NCI-H460 (cell line): Measurements from ENCODE around the gene DNM3. TPM values are rescaled to one million over a fixed set of nuclear protein-coding genes. Genes with fewer than 3 reads are reported as not detected.

Experiments used
- DNase-seq: peaks from one replicate; pipeline ENCODE4 v3.0.0-alpha.2; 2016; ENCODE audit warnings: low read depth; ENCODE audit errors: extremely low read depth
- total RNA-seq: library from RNA; depleted of rRNA; stranded (reverse); fragments of >200 nt; shearing (Covaris generic); gene quantifications from 2 replicates; pipeline ENCODE4 v1.2.3, GENCODE V29; 2014

The DNM3 gene
- total RNA-seq, 1 experiment from 2014 or later = 0.27 TPM

DNA sequence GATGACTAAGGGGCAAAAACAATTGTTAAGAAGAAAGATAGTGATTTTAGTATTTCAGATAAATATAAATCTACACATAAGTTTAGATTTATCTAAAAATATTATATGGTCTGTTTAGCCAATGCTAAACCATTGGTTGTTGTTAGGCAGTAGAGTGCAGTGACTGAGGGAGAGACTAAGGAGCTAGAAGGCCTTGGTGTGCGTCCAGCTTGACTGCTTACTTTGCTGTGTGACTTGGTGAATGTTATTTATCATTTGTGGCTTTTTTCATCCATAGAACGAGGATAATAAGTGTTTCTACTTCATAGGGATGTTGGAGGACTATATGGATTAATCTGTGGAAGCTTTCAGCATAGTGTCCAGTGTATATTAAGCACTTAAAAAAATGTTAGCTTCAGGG is 314.5 kb downstream of the DNM3 start:
- DNase-seq = no peak

DNA sequence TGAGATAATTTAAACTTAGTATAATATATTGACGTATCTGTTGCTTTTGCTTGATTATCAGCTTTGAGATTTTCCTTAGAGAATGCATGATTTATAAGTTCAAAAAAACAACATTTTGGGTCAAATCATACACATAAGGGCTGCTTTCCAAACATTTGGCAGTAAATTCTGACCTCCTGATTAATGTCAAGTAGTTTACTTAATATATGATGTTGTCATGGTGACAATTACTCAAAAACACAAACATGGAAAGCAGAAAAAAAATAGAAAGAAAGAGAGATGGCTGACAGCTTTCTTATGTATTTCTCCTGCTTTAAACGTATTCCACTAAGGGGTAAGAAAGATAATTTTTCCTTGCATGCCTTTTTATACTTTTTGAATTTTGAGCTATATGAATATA is 320.9 kb downstream of the DNM3 start:
- DNase-seq = no peak

DNA sequence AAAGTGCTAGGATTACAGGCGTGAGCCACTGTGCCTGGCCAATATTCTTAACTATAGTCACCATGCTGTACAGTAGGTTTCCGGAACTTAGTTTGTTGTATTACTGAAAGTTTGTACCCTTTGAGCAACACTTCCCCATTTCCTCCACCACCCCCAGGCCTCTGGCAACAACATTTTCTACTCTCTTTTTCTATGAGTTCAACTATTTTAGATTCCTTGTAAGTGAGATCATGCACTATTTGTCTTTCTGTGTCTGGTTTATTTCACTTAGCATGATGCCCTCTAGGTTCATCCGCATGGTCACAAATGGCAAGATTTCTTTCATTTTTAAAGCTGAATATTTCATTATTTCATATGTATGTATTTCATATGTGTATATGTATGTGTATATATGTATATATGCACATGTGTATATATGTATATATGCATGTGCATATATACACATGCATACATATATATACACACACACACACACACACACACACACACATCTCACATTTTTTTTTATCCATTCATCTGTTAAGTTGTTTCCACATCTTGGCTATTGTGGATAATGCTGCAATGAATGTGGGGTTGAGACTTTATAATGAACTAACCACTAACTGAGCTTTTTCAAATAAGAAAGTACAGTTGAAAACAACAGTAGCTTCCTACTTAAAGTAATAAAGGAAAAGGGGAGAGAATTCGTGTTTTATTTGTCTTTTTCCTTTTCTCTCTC is 322.4 kb downstream of the DNM3 start:
- no peak for DNase-seq

DNA sequence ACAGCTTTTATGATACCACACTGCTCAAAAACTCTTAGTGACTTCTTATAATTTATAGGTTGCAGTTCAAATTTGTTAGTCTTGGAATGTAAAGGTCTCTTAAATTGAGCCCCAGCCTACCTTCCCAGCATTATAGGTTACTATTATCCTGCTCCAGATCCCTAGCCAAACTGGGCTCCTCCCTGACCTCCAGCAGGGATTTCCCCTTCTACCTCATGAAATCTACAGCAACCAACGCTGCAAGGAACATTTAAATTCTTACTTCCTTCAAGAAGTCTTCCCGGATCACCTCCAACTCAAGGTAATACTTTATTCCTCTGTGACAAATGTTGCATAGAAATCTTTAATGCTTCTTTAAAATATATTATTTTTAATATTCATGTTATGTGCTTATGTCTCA is 324.1 kb downstream of the DNM3 start:
- DNase-seq = no peak

DNA sequence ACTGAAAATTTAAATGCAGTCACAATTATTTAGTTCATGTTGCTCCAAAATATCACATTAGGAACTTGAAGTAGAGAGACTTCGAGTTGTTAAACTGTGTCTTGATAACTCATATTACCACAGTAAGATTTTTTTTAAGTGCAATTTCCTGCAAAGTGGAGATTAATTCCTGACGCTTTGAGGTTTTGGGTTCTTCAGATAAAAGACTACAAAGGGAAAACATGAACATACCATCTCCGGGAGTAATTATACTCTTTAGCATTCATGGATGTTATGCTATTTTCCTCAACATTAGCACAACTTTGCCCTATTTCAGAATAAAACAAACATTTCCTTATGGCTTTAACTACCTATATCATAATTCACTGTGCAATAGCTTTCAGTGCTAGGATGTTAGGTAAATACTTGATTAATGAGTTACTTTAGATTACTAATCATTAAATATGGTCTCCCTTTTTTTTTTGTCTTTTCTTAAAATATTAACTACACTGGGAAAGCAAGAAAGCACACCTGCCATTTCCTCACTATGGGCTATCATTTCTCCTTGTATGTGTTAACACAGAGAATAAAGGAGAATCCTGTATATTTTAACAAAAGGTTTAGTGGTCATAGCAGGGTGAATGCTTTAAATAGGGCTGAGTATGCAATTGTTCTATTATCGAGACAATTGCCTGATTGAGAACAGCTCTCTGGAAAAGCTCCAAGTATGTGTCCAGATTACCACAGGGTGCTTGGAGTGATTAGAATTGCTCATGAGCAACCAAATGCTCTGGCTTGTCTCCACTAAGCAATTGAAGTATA is 326.7 kb downstream of the DNM3 start:
- no peak for DNase-seq

DNA sequence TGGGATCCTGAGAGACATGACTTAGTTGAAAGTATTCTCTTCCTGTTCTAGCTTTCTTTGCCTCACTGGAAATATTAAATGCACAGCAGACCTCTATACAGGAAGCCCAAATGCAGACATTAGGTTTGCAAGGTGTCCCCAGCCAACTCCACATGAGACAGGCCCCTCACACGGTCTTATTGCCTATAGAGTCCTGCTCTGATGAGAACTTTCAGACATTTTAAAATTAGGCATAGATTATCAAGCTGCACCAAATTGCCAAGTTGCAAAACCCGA is 327.2 kb downstream of the DNM3 start:
- DNase-seq = no peak

DNA sequence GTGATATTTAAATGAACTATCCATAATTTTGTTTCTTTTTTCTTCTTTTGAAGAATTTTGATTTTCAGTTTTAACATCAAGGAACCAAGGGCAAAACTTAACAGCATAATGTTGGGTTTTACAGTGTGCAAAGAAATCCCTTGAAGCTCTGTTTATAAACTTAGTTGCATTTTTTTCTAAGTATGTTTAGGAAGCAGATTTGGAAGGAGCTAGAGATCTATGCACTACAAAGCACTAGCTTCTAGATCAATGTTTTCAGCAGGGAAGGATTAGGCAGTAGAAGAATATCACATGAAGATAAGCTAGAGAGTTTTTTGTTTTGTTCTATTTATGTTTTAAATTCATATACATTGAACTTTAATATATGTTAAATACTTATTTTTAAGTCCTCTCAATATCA is 328.5 kb downstream of the DNM3 start:
- no peak for DNase-seq

DNA sequence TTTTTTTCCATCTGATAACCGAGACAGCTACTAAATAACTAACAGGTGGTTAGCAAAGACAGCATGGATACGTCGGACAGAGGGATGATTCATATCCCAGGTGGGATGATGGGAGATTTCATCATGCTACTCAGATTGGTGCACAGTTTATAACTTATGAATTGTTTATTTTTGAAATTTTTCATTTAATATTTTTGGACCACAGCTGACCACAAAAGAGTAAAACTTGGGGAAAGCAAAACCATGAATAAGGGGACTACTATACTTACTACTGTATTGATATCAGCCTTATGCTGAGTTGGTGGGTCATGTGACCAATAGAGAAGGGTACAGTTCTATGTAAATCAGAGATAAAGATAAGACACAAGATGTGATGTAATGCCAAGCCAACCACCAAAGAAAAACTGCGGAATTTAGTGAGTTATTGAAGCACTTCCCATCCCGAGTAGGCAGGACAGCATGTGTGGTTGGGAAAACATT is 331.1 kb downstream of the DNM3 start:
- DNase-seq = no peak

DNA sequence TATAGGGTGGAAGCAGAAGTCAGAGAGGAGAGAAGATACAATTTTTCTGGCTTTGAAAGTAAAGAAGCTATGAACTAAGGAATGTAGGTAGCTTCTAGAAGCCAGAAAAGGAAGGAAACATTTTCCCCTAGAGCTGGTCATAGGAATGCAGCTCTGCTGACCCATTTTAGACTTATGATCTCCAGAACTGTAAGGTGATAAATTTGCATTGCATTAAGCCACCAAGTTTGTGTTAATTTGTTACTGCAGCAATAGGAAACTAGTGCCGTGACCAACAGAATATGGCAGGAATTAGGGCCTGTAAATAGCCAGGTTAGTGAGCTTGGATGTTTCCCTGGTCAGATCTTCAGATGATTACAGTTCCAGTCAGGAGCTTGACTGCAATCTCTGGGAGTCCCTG is 334.9 kb downstream of the DNM3 start:
- no peak for DNase-seq

DNA sequence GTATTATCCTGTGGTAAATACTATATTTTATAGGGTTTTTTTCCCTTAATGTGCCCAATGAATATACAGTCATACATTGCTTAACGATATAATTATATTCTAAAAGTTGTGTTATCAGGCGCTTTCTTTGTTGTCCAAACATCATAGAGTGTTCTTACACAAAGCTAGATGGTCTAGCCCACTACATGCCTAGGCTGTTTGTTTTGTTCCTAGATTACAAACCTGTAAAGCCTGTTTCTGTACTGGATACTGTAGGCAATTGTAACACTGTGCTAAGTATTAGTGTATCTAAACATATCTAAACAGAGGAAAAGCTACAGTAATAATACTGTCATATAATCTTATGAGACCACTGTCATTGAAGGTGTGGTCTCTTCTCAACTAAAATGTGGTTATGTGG is 336.6 kb downstream of the DNM3 start:
- no peak for DNase-seq

DNA sequence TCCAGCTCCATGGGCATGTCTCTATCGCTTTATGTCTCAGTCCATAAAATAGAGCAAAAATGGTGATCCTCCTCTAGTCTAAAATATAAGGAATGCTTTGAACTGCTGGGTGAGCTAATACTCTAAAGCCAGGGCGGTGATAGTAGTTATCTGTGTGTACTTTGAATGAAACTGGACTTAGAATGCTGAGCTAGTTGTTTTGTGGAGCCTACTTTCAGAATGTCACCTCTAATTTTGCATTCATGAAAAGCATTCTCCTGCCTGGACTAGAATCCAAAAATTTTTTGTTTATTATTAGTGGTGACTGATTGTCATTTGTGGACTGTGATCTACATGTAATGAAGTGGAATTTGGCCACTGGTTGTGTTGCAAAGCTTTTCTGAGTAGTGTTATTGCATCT is 337.6 kb downstream of the DNM3 start:
- no peak for DNase-seq

DNA sequence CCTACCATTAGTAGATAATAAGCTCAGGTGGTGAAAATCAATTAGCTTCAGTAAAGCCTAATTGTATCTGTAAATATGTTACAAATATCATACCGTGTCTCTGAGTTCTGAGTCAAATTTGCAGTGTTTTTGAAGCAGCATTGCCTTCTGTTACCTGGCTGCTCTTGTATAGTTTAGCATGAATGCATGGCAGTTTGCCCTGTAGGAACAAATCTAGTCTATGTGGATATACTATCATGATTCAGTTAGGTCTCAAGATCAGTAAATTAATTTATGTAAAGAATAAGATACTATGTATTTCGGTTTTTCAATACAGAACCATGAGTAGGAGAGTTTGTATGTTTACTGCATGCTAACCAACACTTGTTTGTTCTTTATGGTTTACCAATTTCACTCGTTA is 338.6 kb downstream of the DNM3 start:
- no peak for DNase-seq

DNA sequence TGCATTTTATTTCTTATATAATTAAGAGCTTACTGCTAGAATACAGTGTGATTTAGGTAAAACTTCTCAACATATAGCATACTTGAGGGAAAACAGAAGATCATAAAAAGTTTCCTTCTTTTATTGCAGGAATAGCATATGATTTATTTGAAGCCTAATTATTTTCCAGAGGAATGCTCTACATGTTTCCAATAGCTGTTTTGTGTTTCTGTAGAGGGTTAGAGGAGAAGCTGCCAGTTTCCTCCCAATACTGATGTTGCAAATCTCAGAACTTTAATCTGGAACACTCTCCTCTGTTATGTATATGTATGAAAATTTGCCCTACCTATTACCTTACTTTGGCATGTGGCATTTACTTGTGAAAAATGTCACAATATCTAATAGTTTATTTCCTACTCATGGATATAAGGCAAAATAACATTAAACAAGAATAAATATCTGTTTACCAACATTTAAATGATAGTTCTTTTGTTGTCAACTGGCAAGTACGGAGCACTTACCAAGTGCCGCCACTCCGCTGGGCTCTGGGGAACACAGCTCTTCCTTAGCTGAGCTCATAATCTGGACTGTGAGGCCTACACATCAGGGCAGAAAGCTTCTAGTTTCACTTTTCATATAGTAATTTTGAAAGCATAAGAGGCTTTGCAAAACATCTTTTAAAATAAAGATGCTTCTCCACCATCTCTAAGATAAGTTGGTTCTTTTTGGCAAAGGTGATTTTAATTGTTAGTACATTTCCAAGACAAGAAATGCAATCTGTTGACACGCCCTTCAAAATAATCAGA is 339.4 kb downstream of the DNM3 start:
- peak; percentile 27 for DNase-seq

DNA sequence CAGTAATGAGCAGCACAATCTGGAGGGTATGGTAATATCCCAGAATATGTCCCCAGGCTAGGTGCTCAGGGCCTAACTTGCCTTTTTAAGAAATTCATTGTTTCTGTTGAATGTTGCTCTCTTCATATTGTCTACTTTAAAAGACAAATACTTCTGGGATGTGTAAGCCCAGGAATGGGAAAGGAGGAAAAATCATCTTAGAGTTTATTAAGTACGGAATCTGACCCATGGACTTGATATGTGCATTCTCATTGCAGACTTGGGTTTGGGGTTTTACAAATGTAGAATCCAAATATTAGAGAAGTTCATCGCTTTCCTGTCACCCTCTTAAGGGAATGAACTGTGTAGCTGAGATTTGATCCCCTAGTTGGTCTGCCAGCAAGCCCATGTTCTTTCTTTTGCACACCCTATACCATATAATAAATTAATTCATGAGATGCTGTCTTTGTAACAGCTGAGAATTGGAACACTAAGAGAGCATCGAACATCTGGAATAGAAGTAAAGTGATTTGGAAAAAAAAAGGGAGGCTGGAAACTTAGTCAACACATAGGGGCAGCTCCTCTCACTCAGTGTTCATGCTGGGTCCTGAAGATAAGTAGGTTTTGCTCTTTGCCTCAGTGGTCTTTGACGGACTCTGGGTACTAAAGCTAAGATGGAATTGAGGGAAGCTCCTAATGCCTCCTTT is 343.4 kb downstream of the DNM3 start:
- DNase-seq = no peak

DNA sequence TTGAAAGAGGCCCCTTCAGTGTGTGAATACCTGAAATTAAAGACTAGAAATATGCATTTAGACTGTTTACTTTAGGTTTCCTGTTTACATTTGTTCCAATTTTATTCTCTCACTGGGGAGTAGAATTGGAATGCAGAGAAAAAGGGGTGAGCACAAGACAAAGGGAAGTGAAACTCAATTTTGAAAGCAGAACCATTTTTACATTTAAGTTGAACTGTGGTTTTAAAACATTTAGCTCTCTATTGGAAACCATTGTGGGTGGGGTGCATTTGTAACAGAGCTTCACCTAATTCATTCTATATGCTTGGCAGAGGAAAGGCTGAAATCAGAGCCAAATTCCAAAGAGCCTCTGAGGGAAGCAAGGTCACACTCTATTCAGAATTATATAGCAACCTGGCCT is 343.9 kb downstream of the DNM3 start:
- no peak for DNase-seq

DNA sequence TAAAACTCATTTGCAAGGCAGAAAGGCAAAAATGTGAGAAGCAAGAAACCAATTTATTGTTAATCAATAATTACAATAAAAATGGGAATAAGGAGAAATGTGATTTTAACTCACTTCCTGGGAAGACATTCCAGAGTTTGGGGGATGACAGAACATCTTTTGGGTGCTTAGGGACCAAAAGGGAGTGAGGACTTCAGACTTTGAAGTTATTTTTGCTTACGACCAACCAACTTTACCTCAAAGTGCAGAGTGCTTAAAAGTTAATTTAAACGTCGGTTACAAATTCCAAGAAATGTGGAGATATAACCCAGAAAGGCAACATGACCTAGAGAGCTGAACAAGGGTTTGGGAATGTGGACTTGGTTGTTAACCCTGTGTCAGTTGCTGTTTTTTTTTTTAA is 344.7 kb downstream of the DNM3 start:
- no peak for DNase-seq

DNA sequence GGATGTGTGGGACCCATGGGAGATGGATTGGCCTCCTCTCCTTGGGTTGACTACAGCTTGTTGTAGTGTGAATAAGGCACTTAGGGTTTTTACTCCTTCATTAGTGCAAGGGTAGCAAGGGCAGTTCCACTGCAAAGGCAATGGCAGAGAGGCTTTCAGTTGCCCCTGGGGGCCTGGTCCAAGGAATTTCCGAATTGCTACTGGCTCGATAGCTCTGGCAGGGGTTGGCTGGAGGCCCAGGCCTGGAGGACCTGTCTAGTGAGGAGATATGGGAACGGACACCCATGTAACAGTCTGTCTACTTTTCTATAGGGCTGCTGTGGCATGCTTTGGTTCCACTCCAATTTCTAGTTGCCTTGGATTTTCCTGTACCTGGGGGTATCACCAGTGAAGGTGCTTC is 360.3 kb downstream of the DNM3 start:
- DNase-seq = no peak

DNA sequence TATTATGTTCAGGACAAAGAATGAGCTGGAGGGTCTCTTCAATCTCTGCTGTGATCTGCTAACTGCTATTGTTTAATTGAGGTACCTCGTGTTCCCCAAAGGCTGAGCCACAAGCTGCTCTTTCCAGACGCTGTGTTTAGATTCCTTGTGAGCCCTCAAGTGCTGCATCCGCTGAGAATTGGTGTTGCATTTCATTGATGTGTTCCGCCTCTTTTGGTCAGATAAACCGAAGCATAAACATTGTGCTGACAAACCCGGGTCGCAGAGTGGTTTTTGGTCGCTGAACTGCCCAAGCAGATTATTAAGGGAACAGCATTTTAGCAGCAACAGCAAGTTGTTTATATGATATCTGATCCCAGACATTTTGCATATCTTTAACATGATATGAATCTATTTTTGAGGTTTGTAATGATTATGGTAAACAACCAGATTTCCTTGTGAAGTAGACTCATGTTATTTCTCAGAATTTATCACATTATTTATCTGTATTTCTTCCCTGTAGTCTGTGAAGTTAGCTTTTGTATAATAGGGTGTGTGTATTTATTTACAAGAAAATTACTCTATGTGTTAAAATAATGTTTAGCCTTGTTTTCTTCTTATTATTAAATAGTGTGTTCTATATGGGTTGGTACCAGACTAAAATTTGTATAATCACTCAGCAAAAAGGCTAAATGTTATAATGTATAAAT is 362.0 kb downstream of the DNM3 start:
- DNase-seq = no peak

DNA sequence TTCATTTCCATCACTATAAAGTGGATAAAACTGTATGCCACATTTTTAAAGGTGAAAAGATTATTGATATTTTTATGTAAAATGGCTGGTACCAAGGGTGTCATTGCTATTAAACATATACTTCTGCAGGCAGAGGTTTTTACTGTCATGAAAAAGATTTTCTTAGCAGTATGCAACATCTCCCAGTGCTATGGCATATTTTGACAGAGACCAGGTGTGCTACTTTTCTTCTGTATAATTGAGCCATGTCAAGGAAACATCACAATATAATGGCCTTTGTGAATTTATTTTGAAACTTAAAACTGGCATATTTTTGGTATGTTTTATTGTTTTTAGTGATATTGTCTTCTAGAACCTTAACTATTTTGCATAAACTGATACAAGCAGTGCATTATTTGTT is 362.6 kb downstream of the DNM3 start:
- DNase-seq = no peak

DNA sequence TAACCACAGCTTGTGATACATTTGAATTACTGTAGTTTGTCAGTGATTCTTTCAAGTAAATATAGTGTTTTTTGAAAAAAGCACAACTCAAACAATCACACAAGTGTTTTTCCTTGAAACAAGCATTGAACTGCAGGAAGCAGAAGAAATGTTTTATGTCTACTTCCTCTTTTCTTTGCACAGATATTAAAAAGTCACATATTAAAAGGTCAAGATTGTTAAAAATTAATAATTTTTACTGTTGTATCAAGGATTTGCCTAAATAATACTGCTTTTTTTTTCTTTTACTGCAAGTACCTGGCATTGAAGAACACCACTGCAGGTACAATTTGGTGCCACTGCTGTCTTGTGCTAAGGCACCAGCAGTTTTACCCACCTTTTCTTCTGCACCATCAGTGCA is 365.0 kb downstream of the DNM3 start:
- no peak for DNase-seq

DNA sequence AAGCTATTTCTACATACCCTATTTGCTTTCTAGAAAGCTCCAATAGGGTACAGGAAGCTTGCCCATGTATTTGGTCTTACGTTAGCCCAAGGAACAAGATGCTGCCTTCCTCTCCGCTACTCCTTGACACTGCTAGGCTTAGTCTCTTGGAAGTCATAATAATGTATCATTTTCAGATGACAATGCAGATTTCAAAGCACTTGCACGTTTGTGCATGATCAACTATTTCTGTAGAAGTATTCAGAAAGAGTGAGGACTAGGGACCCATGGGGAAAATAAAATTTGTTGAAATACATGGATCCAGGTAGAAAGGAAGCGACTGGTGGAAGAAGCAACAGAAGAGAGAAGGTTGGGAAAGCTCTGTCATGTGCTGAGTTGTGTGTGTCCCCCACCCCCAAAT is 367.3 kb downstream of the DNM3 start:
- DNase-seq = no peak
